Measurements from ENCODE around the gene GNA15. TPM values are rescaled to one million over a fixed set of nuclear protein-coding genes. Genes with fewer than 3 reads are reported as not detected.

The GNA15 gene
- total RNA-seq, 3 donors from 2014 or later (not counting 1 experiment from before 2014, with no cell fraction given) = 3.9 to 10.4 (median 8.4) TPM

DNA sequence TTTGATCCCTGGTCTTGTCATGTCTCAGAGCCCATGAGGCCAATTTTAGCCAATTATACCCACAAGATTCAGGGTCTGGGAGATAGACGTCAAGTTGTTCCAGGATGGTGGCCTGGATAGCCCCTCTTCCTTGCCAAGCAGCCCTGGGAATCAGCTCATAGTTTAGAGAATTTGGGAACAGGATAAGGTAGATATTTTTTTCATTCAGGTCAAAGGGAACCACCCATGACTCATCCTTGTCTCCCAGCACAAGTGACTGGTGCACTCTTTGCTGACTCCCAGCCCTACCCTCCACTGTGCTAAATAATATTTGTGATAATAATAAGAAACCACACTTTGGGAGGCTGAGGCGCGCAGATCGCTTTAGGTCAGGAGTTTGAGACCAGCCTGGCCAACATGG lies 25.6 kb downstream of the GNA15 start:
- 98% methylated on average over 4 of the region's 4 CpGs for WGBS (ENCODE audit: insufficient coverage)
- H3K4me3 ChIP-seq (ENCODE audit: low read length) = no peak overlapping the region
- H3K36me3 ChIP-seq (ENCODE audit: control insufficient read depth, insufficient read depth, low read length) = no peaks in the 10 kb centered on the region
- Mint-ChIP-seq H3K4me1 (peaks cover 5 to 12% of the 10 kb centered on the region in 2 donors), H3K9me3 (peaks cover 0 to 2% of the 10 kb centered on the region in 2 donors), H3K27ac (no peak overlapping the region), H3K36me3 (no peaks in the 10 kb centered on the region), H3K27me3 (ENCODE audit: low read depth in 2 of 2) (no peaks in the 10 kb centered on the region), H3K4me3 (no peak overlapping the region)
- intact Hi-C loops (cut with micrococcal nuclease) = loop anchor here (5.0 kb wide), 1 partner anchor 84 kb away; no protein-coding TSS in a partner anchor
- no peaks in the 10 kb centered on the region for H3K9me3 ChIP-seq (ENCODE audit: control insufficient read depth, insufficient read depth, low read length)
- peaks cover 29% of the 10 kb centered on the region for H3K4me1 ChIP-seq (ENCODE audit: control insufficient read depth, insufficient read depth, low read length)
- DNase-seq (no peak), ATAC-seq (no peak)
- H3K27ac ChIP-seq (ENCODE audit: low read length) = no peak overlapping the region
- TF ChIP-seq, protein P1, sequence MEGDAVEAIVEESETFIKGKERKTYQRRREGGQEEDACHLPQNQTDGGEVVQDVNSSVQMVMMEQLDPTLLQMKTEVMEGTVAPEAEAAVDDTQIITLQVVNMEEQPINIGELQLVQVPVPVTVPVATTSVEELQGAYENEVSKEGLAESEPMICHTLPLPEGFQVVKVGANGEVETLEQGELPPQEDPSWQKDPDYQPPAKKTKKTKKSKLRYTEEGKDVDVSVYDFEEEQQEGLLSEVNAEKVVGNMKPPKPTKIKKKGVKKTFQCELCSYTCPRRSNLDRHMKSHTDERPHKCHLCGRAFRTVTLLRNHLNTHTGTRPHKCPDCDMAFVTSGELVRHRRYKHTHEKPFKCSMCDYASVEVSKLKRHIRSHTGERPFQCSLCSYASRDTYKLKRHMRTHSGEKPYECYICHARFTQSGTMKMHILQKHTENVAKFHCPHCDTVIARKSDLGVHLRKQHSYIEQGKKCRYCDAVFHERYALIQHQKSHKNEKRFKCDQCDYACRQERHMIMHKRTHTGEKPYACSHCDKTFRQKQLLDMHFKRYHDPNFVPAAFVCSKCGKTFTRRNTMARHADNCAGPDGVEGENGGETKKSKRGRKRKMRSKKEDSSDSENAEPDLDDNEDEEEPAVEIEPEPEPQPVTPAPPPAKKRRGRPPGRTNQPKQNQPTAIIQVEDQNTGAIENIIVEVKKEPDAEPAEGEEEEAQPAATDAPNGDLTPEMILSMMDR (IDR thresholded peaks at IDR 0.05) = no peak
- no peaks in the 10 kb centered on the region for H3K27me3 ChIP-seq (ENCODE audit: control insufficient read depth, insufficient read depth, low read length)

- 87% methylated on average over 38 of the region's 38 CpGs for WGBS (ENCODE audit: insufficient coverage)
- intact Hi-C loops (cut with micrococcal nuclease) = loop anchor here (1.0 to 5.0 kb wide), 3 partner anchors 33 to 200 kb away; no protein-coding TSS in a partner anchor
- Mint-ChIP-seq H3K4me1 (peaks cover 5 to 12% of the 10 kb centered on the region in 2 donors), H3K27ac (peak overlapping the region in 1 of 2 donors; percentile 38), H3K9me3 (peaks cover 0 to 2% of the 10 kb centered on the region in 2 donors), H3K36me3 (no peaks in the 10 kb centered on the region), H3K27me3 (ENCODE audit: low read depth in 2 of 2) (no peaks in the 10 kb centered on the region), H3K4me3 (no peak overlapping the region)
- TF ChIP-seq, protein P1 (IDR thresholded peaks at IDR 0.05) = no peak
- Histone ChIP-seq H3K36me3 (ENCODE audit: control insufficient read depth, insufficient read depth, low read length) (no peaks in the 10 kb centered on the region), H3K27ac (ENCODE audit: low read length) (no peak overlapping the region), H3K4me1 (ENCODE audit: control insufficient read depth, insufficient read depth, low read length) (peaks cover 29% of the 10 kb centered on the region), H3K27me3 (ENCODE audit: control insufficient read depth, insufficient read depth, low read length) (no peaks in the 10 kb centered on the region), H3K9me3 (ENCODE audit: control insufficient read depth, insufficient read depth, low read length) (no peaks in the 10 kb centered on the region), H3K4me3 (ENCODE audit: low read length) (no peak overlapping the region)
- DNase-seq (peak in 1 of 2 donors; percentile 45), ATAC-seq (no peak)
Measured at GRCh38 chr19:3162418-3163229, 26.8 kb downstream of the GNA15 start.

GRCh38 chr19:3163230-3163886 lies 27.5 kb downstream of the GNA15 start:
- Mint-ChIP-seq H3K36me3 (no peaks in the 10 kb centered on the region), H3K4me3 (no peak overlapping the region), H3K27ac (peak overlapping the region in 1 of 2 donors; percentile 38), H3K27me3 (ENCODE audit: low read depth in 2 of 2) (no peaks in the 10 kb centered on the region), H3K4me1 (peaks cover 5 to 12% of the 10 kb centered on the region in 2 donors), H3K9me3 (peaks cover 0 to 2% of the 10 kb centered on the region in 2 donors)
- Histone ChIP-seq H3K9me3 (ENCODE audit: control insufficient read depth, insufficient read depth, low read length) (no peaks in the 10 kb centered on the region), H3K27me3 (ENCODE audit: control insufficient read depth, insufficient read depth, low read length) (no peaks in the 10 kb centered on the region), H3K4me3 (ENCODE audit: low read length) (no peak overlapping the region), H3K4me1 (ENCODE audit: control insufficient read depth, insufficient read depth, low read length) (peaks cover 29% of the 10 kb centered on the region), H3K36me3 (ENCODE audit: control insufficient read depth, insufficient read depth, low read length) (no peaks in the 10 kb centered on the region), H3K27ac (ENCODE audit: low read length) (no peak overlapping the region)
- peak; percentile 54 to 88 for DNase-seq
- TF ChIP-seq, protein P1 (IDR thresholded peaks at IDR 0.05) = peak; percentile 98
- ATAC-seq = peak; percentile 79 to 92 (median 86)
- 49% methylated on average over 27 of the region's 27 CpGs for WGBS (ENCODE audit: insufficient coverage)
- intact Hi-C loops (cut with micrococcal nuclease) = loop anchor here (1.0 to 5.0 kb wide), 3 partner anchors 34 to 201 kb away; no protein-coding TSS in a partner anchor

All from natural killer cell (primary cell).